Activated CD4-positive, alpha-beta T cell treated with anti-CD3 and anti-CD28 coated beads, Interleukin-2, amount 50 U/mL, for 48 hours (primary cell): ENCODE measurements around the gene TNIP3.
"Not testable (repeated sequence)": the region's sequence is repeated elsewhere in the genome, so short reads cannot be mapped to it uniquely, and the experiment has no call there.

Experiments
- DNase-seq, 2 experiments: peaks; one replicate each; pipeline ENCODE4 v3.0.0-alpha.2; 2020

The TNIP3 gene

DNA sequence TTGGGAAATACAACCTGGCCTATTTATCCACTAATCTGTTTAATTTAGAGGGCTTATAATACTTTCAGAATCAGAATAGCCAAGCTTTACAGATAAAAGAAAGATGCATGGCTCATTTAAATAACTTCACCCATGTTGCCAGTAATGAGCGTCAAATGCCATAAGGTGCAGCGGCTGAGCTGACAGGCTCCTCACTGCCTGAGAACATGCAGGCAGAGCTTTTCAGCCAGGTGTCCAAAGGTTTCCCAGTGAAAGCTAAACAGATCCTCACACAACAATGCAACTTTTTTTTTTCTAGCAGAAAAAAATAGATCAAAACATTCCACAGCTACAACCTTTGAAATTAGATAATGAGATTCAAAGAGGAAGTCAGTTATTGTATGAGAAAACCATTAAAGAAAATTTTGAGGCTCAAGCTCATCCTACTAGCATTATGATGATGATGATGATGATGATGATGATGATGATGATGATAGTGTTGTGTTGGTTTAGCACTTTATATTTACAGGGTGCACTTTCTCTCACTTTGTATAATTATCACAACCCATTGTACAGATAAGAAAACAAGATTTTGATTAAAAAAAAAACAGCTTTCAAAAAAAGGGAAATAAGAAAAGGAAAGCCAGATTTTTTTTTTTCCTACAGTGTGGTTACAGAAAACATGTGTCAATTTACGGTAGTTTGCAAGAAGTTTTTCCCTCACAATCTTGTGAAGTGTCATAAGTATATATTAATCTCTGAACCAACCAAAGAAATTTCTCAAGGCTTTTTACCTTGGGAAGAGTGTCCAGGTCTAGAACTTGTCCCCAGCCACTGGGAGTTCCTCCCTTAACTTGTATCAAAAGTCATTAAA lies 12.2 kb upstream of the TNIP3 start:
- DNase-seq = no peak

DNA sequence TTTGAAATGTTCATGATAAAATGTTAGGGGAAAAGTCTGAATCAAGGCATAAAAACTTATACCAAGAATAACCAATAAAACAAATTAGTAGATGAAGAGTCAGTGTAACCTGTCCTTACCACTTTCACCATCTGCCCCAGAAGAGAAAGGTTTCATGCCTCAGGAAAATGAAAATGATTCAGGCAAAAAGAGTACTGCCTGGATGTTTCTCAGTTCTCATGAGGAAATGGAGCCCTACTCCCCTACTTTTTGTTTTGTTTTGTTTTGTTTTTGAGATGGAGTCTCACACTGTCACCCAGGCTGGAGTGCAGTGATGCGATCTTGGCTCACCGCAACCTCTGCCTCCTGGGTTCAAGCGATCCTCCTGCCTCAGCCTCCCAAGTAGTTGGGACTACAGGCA lies 7.4 kb upstream of the TNIP3 start:
- DNase-seq = not testable (repeated sequence)

DNA sequence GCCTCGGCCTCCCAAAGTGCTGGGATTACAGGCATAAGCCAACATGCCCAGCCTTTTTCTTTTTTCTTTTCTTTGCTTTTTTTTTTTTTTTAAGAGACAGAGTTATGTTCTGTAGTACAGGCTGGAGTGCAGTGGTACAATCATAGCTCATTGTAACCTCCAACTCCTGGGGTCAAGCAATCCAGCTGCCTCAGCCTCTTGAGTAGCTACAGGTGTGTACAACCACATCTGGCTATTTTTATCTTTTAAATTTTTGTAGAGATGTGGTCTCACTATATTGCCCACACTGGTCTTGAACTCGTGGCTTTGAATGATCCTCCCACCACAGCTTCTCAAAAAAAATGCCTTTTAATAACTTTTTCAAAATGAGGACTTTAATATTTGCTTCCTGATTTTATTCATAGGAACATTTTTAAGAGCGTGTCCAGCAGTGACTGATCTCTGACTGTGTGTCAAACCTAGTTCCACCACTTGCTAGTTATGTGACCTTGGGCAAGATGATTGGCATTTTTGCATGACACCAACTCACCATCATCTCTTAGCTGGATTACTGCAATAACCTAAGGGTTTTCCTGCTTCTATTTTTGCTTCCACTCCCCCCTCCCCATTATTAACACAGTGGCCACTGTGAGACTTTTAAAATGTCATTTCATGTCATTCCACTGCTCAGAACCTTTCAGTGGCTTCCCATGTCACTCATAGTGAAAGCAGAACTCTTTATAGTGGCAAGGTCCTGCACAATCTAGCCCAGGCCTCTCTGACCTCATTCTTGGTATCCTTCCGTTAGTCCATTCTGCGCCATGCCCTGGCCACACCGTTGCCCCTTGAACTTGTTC lies 4.5 kb upstream of the TNIP3 start:
- DNase-seq = no peak

DNA sequence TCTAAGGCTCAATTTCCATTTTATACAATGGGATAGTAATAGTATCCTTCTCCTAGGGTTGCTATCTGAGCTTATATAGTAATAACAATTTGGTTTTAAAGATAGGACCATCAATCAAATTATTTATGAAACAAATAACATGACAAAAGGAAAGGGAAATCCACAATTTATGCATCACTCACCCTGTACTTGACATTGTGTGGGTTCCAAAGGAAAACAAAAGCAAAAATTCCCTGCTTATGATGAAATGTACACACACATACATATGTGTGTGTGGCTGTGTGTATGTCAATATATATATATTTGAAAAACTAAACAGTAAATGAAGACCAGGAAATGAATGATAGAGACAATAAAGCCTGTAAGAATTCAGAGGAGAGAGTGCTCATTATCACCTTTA lies 2.9 kb upstream of the TNIP3 start:
- DNase-seq = no peak

DNA sequence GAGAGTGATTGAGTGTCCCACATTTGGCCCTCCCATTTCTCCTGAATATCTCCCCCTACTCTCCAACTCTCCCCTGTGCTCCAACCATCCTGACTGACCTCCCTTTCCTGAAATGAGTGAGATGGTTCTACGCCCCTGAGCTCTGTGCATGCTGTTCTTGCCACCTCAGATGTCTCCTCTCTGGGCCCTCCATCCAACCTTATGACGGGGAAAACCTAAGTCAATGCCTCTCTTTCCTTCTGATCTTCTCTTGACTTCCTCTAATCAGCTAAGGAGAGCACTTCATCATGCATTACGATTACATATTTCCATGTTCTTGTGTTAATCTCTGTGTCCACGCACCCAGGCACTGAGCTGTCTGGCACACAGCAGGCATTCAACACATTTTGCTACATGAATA lies 1.1 kb upstream of the TNIP3 start:
- DNase-seq = no peak

DNA sequence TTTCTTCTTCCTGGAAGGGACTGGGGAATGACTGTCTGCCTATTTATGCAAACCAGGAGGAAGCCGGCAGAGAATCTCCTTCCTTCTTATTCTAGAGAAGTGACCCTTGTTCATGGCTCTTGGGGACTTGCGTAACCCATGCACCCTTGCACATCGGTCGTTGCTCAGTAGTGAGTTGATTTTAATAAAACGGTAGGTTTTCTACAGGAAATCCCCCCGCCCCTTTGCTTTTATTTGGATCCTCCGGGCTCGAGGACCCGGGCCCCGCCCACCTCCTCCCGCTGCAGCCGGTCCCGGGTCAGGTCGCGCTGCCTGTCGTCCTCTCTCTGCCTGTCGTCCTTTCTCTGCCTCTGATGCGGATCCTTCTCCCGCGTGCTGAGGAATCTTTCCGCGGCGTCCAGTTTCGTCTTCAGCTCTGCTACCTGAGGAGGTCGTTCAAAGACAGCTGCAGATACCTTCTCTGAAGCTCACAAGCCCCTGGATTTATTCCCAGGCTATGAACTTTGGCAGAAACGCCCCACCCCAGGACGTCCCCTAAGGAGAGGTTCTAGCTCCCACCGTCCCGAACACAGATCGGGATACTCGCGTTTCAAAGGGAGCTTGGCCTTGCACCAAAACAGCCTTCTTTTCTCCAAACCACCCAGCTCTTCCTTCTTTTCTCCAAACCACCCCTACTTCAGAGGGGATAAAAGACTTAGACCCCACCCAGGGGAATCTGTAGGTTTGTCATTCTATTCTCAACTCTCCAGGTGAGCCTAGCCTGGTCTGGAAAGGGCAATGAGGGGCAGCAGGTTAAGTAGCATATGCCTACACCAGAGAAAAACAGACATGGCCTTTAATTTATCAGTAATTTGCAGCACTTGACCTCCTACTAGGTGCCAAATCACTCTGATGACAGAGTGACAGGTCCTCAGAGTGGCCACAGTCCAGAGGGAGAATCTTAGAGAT lies 7.0 kb downstream of the TNIP3 start:
- peak in 1 of 2 experiments; percentile 25 for DNase-seq

DNA sequence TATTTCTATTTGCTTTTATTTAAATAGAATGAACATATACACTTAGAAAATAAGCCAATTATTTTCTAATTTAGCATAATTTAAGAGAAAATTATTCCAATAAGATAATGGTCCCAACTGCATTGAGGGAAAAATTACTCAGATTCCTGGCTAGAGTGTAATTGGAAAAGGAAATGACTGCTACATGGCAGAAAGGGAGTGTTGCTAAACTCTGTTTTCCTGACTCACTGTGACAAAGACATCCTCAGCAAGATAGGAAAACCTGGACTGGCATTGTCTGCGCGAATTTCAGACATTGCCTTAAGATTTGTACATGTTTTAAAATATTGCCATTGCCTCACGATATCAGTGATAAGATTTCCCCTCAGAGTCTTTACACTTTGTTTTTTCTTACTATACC lies 8.2 kb downstream of the TNIP3 start:
- no peak for DNase-seq

DNA sequence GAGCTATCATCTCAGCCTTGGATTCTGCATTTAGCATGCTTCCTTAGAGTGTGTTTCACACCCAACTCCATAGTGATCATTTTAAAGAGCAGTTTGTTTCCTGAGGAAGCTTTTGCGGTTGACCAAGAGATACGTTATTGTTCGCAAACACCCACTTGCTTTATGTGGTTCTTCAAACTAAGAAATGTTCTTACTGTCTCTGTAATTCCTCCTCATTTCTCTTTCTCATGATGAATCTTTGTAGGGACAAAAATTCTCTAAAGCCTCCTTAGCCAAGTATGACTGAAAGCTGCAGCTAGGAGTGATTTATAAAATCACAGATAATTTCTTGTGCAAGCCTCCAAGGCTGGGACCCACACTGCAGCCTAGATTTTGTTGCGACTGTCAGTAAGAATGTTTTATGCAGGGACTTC lies 10.0 kb downstream of the TNIP3 start:
- no peak for DNase-seq

DNA sequence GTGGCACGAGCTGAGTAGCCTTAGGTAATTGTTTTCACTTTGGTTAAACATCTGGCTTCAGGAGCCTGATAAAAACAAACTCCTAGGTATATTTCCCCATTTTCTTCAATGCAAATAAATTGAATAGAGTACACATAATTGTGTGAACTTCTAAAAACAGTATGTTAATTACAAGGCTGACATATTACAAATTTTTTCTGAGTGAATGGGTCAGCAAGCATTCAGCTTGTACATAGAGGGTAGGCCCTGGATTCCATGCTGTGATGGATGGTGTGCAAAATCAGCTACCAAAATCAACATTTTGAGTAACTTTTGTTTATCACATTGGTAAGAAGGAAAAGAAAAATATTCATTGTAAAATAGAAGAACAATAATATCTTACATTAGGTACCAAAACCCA lies 12.2 kb downstream of the TNIP3 start:
- DNase-seq = no peak

DNA sequence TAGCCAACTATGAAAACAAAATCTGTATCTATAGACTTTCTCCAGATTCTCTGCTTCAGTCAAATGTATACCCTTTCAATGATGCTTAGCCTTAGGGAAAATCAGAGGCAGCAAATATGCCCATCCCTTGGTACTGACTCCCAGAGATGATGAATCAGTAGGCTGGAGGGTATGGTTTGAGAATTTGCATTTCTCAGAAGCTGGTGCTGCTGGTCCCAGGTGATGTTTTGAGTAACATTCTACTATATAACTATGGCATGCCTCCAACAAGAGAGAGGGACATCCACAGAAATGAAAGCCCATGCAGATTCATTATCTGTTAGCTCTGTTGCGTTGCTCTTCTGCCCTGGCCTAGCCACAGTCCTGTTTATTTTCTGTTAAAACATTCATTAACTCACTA lies 13.6 kb downstream of the TNIP3 start:
- no peak for DNase-seq

DNA sequence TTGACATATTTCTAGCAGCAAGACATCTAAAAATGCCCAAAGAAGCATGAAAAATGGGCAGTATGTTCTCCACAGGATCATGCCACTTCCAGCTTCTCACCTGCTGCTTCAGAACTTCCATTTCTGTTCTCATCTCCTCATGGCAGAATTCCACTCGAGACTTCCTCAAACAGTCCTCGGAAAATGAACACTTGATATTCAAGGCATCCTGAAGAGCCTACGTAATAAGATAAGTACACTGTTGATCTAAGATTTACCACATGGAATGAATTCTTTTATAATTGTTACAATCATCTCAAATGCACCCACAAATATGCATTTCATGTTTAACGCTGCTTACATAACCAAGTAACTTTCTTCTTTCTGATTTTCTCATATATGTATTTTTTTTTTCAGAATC lies 14.1 kb downstream of the TNIP3 start:
- no peak for DNase-seq

DNA sequence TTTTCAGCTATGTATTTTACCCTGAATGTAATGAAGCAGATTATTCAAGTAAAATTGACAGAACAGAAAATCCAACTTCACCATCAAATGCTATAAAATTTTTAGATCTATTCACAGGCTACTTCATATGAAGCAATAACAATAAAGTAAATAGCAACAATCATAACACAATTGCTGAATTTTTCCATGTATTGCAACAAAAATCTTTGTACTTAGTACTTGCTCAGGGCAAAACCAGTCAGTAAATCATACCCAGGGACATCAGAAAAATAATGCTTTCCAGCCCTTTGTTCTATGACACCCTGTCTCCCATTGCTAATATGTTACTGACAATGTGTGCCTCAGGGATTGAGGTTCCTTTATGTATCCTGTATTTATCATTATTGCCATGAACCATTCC lies 15.5 kb downstream of the TNIP3 start:
- DNase-seq = no peak

DNA sequence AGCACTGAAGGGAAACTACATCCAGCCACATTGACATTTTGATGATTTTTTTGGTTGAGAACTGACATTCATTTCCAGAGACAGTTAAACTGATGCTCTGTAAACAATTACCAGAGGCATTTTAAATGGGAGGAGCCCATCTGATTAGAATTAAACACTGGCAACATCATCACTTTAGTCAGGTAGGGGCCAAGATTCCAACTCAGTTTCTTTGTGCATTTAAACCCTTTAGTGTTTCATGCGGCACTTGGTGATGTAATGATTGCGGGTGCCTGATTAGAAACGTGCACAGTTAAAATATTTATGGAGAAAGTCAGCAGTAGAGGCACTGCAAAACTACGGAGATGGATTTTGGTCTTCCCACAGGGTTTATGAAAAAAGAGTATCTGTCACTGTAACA lies 16.1 kb downstream of the TNIP3 start:
- no peak for DNase-seq

DNA sequence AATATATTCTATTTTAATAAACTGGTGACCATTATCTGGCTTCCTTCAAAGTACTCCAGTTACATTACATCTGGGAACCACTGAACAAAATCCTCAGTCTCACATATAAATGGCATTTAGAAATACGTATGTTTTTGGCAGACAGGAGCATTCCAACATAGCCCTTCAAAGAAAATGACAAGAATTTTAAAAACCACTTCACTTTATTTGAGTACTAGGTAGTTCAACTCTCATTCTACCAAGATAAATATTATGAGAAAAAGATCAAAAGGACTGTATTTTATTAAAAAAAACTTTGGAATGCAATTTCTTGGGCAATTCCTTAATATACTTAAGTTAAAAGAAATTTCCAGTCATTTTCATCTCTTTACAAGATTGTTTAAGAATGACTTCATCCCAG lies 17.6 kb downstream of the TNIP3 start:
- DNase-seq = no peak

DNA sequence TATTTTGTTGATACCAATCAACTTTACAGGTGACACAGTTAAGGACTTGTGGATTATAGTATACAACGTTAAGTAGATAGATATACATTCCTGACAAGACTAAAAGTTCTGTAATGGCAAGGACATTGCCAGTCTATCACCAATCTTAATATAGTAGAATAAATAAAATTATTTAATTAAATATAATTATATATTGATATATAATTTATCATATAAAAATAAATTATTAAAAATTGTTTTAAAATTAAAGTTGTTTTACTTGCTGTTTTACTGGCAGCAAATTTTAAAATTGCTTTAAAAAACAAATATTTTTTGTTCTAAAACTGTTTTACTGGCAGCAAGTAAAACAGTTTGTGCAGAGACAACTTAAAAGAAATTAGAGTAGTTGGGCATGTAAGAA lies 18.7 kb downstream of the TNIP3 start:
- DNase-seq = no peak

DNA sequence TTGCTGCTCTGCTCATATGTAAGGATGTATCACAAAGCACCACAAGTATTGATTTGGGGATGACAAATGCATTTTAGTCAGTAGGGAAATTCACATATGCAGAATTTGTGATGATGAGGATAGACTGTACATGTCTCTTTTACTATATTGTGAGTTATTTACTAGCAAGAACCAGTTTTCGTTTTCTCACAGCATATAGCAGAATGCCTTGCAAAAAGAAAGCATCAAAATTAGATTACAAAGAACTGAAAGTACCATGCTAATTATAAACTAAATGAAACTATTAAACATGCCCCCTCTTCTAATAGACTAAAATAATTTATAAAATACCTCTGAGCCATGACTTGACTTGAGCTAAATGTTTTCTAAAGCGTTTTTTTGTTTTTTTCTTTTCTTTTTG lies 20.1 kb downstream of the TNIP3 start:
- no peak for DNase-seq

DNA sequence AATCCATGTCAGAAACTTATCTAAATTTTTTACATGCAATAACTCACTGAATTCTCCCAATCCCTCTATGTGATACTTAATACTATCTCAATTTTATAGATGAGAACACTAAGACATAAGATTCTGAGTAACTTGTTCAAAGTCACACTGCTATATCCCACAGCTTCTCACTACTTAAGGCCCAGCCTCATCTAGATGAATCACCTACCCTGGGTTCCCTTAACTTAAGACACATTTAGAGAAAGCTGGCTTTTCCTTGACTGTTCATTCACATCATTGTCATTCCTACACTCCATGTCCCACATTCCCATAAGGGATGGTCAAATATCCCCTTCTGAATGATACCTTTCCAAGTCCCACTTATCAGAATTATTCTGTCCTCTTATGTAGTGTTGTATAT lies 21.0 kb downstream of the TNIP3 start:
- DNase-seq = no peak

DNA sequence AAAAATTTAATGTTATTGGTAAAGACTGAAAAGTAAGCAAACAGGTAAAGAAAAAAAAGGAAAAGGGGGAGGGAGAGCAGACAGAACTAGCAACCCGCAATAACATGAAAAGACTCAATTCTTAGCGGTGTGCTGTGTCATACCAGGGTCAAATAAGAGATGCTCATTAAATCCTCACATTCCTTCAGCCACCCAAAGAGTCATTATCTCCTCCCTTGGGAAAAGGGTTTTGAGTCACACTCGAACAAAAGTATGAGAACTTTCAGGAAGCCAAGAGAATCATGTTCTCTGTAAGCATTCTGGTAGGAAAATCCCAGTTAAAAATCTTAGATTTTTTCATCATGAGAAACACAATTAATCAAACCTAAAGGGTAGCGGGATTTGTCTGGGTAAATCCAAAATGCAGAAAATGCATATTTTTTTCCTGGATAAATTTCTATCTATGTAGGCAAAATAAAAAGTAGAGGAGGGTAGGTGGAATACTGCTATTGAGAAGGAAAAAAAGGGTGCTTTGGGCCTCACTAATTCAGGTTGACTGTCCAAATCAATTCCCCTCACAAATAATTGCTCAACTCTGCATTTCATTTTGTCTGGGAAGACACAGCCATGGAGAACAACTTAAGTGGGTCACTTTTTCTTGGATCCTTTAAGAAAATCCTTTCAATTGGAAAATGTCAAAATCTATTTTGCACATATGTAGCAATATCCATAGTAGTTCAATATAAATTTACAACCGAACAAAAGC lies 23.2 kb downstream of the TNIP3 start:
- no peak for DNase-seq

DNA sequence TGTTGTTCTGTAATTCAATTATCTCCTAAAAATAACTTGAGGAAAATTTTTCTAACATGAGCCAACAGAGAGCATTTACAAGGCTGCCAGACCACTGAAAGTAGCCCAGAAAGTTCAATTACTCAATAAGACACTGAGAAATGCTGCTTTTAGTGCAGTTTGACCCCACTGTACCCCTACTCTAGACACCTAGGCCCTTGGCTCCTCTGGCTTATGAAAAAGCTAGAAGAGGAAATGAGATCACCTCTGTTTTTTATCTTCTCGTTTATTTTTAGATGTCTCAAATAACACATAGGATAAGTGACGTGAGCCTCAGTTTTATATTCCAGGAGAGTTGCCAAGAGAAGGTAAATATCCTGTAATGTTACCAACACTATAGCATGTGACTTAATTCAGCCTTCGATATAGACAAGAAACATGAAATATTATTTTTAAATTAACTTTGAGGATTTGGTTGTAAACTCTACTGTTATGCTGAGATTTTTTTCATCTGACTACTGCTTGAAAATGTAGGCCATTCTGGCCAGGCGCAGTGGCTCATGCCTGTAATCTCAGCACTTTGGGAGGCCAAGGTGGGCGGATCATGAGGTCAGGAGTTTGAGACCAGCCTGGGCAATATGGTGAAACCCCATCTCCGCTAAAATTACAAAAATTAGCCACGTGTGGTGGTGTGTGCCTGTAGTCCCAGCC lies 24.4 kb downstream of the TNIP3 start:
- no peak for DNase-seq

DNA sequence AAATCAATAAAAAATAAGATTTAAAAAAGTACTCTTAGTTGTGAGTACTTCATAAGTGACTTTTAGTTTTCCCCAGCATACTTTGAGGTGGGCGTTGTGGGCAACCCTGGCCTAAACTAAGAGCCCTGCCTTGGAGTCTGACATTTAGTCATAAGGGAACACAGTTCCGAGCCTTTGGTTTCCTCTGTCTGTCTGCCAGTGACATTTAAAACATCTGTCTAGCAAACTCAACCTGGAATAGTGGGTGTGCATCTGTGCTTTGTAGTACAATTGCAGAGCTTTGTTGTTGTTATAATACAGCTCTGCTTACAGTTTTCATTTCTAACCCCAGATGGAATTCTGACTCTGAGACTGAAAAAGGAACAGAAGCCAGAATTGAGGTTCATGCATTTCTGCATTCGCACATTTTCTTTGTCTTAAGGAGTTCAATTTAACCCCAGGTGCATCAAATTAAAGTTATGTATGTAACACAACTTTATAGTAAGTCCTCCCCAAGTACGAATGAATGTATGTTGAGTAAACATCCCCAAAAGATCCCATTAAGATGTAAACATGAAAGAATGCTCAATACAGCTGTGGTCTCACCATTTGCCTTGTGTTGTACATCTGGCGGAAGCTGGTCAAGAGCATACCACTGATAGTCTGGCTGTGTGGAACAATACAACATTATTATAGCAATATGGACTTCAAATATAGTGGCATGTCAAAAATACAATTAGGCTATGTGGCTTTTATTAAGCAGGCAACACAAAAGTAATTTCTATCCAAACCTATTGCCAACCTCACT lies 25.9 kb downstream of the TNIP3 start:
- DNase-seq = peak; percentile 47 to 64

DNA sequence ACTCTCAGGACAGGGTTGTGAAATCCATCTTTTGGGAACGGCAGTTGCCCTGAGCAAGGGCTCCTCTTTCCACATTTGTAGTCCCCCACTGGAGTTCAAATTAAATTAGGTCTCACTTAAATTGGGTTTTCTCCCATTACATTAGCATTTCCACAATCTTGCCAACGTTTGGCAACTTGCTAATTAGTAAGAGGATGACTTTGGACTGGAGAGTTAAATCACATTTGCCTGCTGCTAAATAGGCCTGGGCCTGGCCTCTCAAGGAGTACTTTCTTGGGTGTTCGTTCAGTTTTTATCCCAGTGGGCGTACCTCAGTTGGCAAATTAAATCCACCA lies 33.8 kb downstream of the TNIP3 start:
- no peak for DNase-seq
